Gastrocnemius medialis (tissue), 4 donors: ENCODE data around the gene KIR3DL1.
"Not testable (repeated sequence)": the region's sequence is repeated elsewhere in the genome, so short reads cannot be mapped to it uniquely, and the experiment has no call there.

Source experiments
- CTCF ChIP-seq, 5 experiments: fragments of 450-650 bp in 3 of 5; fragments of 200-600 bp in 2 of 5; sonication (generic) in 2 of 5; IDR thresholded peaks in 4 of 5; conservative IDR thresholded peaks in 1 of 5; 1 replicate in 4 of 5; 2 replicates in 1 of 5; pipeline ENCODE4 v1.5.1; 2016 to 2019; ENCODE audit warnings: antibody characterized with exemption in 5 of 5, mild to moderate bottlenecking in 3 of 5, moderate library complexity in 3 of 5
- POLR2A ChIP-seq, 2 donors: fragments of 450-650 bp; IDR thresholded peaks; one replicate each; pipeline ENCODE4 v1.6.1; 2017; ENCODE audit warnings: antibody characterized with exemption in 2 of 2, mild to moderate bottlenecking in 2 of 2, moderate library complexity in 2 of 2

- TF ChIP-seq CTCF (IDR thresholded peaks at IDR 0.05 in 4 of 5, conservative IDR thresholded peaks at IDR 0.05 in 1 of 5); POLR2A (IDR thresholded peaks at IDR 0.05): not testable (repeated sequence)
Observed at GRCh38 chr19:54777851-54778250, 38.4 kb upstream of the KIR3DL1 start.
